Thyroid gland (tissue), 4 donors: ENCODE results near the gene ALKAL2. TPM values are rescaled to one million over a fixed set of nuclear protein-coding genes. Genes with fewer than 3 reads are reported as not detected.

ENCODE experiments used
- DNase-seq, 2 donors: peaks; one replicate each; pipeline ENCODE4 v3.0.0-alpha.2; 2019
- H3K27ac ChIP-seq, 3 donors: fragments of 200-600 bp; sonication (generic); 1 replicate in 2 of 3; 2 replicates in 1 of 3; pipeline ENCODE4 v1.5.1; 2016 to 2019; ENCODE audit warnings: mild to moderate bottlenecking in 1 of 3, moderate library complexity in 1 of 3
- H3K27me3 ChIP-seq: fragments of 200-600 bp; sonication (generic); one replicate; pipeline ENCODE4 v1.5.1; 2019
- H3K36me3 ChIP-seq, 2 donors: fragments of 200-600 bp; sonication (generic); one replicate each; pipeline ENCODE4 v1.5.1; 2016 to 2019
- H3K4me1 ChIP-seq, 2 donors: fragments of 200-600 bp; sonication (generic); one replicate each; pipeline ENCODE4 v1.5.1; 2017 to 2019
- H3K4me3 ChIP-seq, 3 donors: fragments of 200-600 bp; sonication (generic); replicated peaks in 1 of 3; 1 replicate in 2 of 3; 2 replicates in 1 of 3; pipeline ENCODE4 v1.5.1; 2016; ENCODE audit warnings: mild to moderate bottlenecking in 1 of 3
- H3K9me3 ChIP-seq: fragments of 200-600 bp; sonication (generic); one replicate; pipeline ENCODE4 v1.5.1; 2017
- POLR2A ChIP-seq, 2 donors: fragments of 450-650 bp; IDR thresholded peaks; one replicate each; pipeline ENCODE4 v1.6.1; 2017; ENCODE audit warnings: antibody characterized with exemption in 2 of 2, mild to moderate bottlenecking in 2 of 2, moderate library complexity in 1 of 2
- WGBS, 2 donors: methylation state at CpG; one replicate each; pipeline ENCODE4 v1.1.5; 2017; 5-methylcytosine and 5-hydroxymethylcytosine counted together
- intact Hi-C: fragments of 100-400 bp; cut with DNase I; formaldehyde crosslinking; loops from one replicate; pipeline ENCODE4 v1.15.1; 2023
- total RNA-seq, 4 donors: library from RNA; depleted of rRNA; stranded (reverse); fragments of >200 nt; gene quantifications; one replicate each; pipeline ENCODE4 v1.2.3, GENCODE V29; 2016
- TF ChIP-seq, protein P1 (sequence below), 6 experiments: fragments of 200-600 bp in 3 of 6; fragments of 450-650 bp in 3 of 6; sonication (generic) in 3 of 6; IDR thresholded peaks; one replicate each; pipeline ENCODE4 v1.5.1; 2016 to 2019; ENCODE audit warnings: antibody characterized with exemption in 6 of 6, mild to moderate bottlenecking in 2 of 6, inconsistent platforms in 1 of 6, moderate library complexity in 1 of 6

Gene ALKAL2
- total RNA-seq, 4 donors from 2014 or later: 1.3 to 9.8 (median 7.3) TPM

DNA sequence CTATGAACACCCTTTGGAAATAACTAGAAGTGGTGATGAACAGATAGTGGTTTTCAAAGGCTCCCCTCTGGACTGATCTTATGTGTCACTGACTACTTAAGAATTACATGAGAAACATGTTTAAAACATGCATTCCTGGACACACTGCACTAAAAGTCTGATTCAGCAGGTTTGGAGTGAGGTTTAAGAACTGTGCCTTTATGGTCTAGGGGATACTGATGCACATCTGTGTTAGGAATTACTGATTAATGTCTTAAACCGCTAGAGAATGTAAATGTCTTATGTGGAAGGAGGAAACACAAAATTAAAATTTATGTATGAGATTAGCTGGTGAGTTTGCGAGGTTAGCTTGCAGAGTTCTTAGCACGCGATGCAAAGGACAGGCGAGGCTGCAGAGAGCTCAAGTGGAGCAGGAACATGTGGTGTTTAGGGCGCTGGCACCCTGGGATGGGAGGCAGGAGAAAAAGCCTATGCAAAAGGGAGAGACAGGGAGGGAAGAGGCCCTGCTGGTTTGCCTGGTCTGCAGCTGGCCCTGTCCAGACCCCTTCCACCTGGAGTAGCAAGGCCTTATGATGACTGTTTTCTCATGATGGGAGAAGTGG, 35.8 kb downstream of the ALKAL2 start:
- intact Hi-C loops: no loop called here
- WGBS, 2 donors: 94 to 97% methylated on average over 6 of the region's 6 CpGs
- TF ChIP-seq POLR2A (IDR thresholded peaks at IDR 0.05): no peak
- TF ChIP-seq, protein P1, sequence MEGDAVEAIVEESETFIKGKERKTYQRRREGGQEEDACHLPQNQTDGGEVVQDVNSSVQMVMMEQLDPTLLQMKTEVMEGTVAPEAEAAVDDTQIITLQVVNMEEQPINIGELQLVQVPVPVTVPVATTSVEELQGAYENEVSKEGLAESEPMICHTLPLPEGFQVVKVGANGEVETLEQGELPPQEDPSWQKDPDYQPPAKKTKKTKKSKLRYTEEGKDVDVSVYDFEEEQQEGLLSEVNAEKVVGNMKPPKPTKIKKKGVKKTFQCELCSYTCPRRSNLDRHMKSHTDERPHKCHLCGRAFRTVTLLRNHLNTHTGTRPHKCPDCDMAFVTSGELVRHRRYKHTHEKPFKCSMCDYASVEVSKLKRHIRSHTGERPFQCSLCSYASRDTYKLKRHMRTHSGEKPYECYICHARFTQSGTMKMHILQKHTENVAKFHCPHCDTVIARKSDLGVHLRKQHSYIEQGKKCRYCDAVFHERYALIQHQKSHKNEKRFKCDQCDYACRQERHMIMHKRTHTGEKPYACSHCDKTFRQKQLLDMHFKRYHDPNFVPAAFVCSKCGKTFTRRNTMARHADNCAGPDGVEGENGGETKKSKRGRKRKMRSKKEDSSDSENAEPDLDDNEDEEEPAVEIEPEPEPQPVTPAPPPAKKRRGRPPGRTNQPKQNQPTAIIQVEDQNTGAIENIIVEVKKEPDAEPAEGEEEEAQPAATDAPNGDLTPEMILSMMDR (IDR thresholded peaks at IDR 0.05): no peak

DNA sequence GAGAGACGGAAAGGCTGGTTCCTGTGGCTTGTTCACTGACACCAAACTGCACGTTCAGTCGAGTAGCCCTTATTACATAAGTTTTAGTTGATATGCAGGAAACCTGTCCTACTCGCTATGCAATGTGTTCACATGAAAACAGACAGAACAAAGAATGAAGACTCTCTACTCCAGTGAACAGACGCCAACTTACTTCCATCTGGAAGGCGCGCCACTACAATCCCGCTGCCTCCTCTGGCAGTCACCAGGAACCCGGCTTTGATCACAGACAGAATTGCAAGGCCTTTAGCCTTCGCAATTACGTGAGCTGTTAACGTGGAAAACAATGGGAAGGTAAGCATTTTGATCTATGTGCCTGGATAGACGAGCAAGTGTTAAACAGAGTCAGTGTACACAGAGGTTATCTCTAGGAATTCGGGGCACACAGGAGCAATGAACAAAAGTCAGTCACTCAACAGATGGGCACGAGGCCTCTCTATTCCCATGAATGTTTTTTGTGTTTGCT, 38.3 kb downstream of the ALKAL2 start:
- no peaks in the 10 kb centered on the region for H3K27me3 ChIP-seq
- H3K27ac ChIP-seq: no peak overlapping the region
- WGBS, 2 donors: 92 to 96% methylated on average over 15 of the region's 15 CpGs
- no peaks in the 10 kb centered on the region for H3K9me3 ChIP-seq
- no peak overlapping the region for H3K4me3 ChIP-seq
- intact Hi-C loops: loop anchor here (5.0 kb wide), 1 partner anchor 38 kb away; the partner anchor contains the start of gene ALKAL2
- H3K4me1 ChIP-seq: peaks cover 3 to 5% of the 10 kb centered on the region in 2 donors
- peaks cover 5 to 9% of the 10 kb centered on the region in 2 donors for H3K36me3 ChIP-seq
- no peak for DNase-seq
- TF ChIP-seq, protein P1 (IDR thresholded peaks at IDR 0.05): no peak
- no peak for TF ChIP-seq POLR2A (IDR thresholded peaks at IDR 0.05)

More for the DNA sequence above, 35.8 kb downstream of the ALKAL2 start:
- no peak for DNase-seq
- no peaks in the 10 kb centered on the region for H3K27me3 ChIP-seq
- H3K9me3 ChIP-seq: no peaks in the 10 kb centered on the region
- no peak overlapping the region for H3K27ac ChIP-seq
- H3K36me3 ChIP-seq: peaks cover 0 to 3% of the 10 kb centered on the region in 2 donors
- peaks cover 6% of the 10 kb centered on the region in 2 donors for H3K4me1 ChIP-seq
- no peak overlapping the region for H3K4me3 ChIP-seq

DNA sequence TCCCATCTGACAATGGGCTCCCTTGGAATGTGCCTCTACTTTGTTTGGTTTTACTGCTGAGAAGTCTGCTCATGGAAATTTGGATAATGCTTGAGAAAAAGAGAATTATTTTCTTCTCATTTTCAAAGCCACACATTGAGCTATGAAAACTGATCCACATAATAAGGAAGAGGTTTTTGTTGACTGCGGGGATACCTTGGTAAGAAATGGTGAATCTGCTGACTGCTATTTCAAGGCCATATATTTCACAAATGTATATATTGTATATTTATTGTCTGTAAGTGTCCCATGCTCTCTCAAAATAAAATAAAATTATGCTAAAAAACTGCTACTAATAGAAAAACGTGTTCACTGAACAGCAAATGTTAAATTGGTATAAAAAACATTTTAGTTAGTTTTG, 39.2 kb downstream of the ALKAL2 start:
- Histone ChIP-seq H3K36me3 (peaks cover 10 to 11% of the 10 kb centered on the region in 2 donors), H3K9me3 (no peaks in the 10 kb centered on the region), H3K4me1 (no peaks in the 10 kb centered on the region), H3K27me3 (no peaks in the 10 kb centered on the region), H3K27ac (no peak overlapping the region), H3K4me3 (no peak overlapping the region)
- DNase-seq: no peak
- 96 to 98% methylated on average over 2 of the region's 2 CpGs for WGBS, 2 donors
- intact Hi-C loops: loop anchor here (5.0 kb wide), 1 partner anchor 39 kb away; the partner anchor contains the start of gene ALKAL2
- TF ChIP-seq, protein P1 (IDR thresholded peaks at IDR 0.05): no peak
- no peak for TF ChIP-seq POLR2A (IDR thresholded peaks at IDR 0.05)

DNA sequence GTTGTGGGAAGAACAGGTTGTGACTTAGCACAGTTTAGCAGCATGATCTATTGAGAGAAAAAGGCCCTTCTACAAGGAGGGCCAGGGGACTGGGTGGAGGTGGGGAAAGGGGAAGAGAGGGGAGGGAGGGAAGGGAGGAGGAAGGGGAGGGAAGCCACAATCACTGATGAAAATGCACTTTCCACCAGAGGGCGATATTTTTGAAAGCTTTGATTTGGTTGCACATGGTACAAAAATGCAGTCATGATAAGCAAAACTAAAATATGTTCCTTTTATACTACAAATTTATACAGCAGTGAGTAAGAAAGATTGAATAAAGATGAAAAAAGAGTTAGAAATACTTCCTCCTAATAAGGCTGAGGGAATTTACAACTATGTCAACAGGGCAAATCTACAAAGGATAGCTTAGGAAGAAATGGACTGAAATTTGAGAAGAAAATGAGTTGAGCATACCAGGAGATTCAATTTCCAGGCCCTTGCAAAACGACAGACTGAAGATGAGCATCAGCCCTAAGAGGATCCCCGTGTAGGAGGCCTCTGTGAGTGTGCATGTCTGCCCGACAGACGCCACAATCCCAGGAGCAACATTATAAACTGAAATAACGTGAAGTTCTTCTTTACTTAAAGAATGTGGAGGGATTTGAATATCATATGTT, 41.3 kb downstream of the ALKAL2 start:
- Histone ChIP-seq H3K9me3 (no peaks in the 10 kb centered on the region), H3K27ac (no peak overlapping the region), H3K36me3 (peaks cover 12 to 15% of the 10 kb centered on the region in 2 donors), H3K27me3 (no peaks in the 10 kb centered on the region), H3K4me1 (no peaks in the 10 kb centered on the region), H3K4me3 (no peak overlapping the region)
- peak in 1 of 2 donors; percentile 9 for DNase-seq
- intact Hi-C loops: loop anchor here (5.0 kb wide), 1 partner anchor 41 kb away; the partner anchor contains the start of gene ALKAL2
- WGBS, 2 donors: 65 to 66% methylated on average over 6 of the region's 6 CpGs
- TF ChIP-seq, protein P1 (IDR thresholded peaks at IDR 0.05): peak in 4 of 6 experiments; percentile 30 to 58 (median 49)
- no peak for TF ChIP-seq POLR2A (IDR thresholded peaks at IDR 0.05)

DNA sequence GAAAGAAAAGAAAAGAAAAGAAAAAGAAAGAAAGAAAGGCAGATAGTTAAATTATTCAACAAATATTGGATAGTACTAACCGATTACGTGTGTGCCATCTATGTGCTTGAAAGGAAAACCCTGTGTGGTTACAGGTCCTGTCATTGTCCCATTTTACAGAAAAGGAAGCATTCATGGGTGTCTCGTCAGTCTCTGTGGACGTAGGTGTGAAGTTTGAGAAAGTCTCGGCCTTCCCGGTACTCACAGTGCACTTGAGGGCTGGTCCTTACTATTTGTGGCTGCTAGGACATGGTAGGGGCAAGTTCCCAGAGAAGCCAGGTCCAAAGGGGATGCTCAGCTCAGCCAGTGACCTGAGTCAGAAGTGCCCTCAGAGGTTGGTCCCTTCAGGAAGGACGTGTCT, 43.3 kb downstream of the ALKAL2 start:
- no peak for TF ChIP-seq POLR2A (IDR thresholded peaks at IDR 0.05)
- TF ChIP-seq, protein P1 (IDR thresholded peaks at IDR 0.05): no peak
- Histone ChIP-seq H3K4me3 (no peak overlapping the region), H3K27me3 (no peaks in the 10 kb centered on the region), H3K27ac (no peak overlapping the region), H3K36me3 (peaks cover 12 to 15% of the 10 kb centered on the region in 2 donors), H3K4me1 (no peaks in the 10 kb centered on the region), H3K9me3 (no peaks in the 10 kb centered on the region)
- DNase-seq: no peak
- WGBS, 2 donors: 94 to 96% methylated on average over 7 of the region's 7 CpGs
- intact Hi-C loops: no loop called here
